HL-60 (cell line): ENCODE measurements around the gene VMAC.

ENCODE experiments used
- CTCF ChIP-seq: IDR thresholded peaks from one replicate; pipeline ENCODE4 v1.5.1; 2011; ENCODE audit warnings: low read length, control low read depth, inconsistent platforms; ENCODE audit not compliant: insufficient read depth
- REST ChIP-seq: IDR thresholded peaks from 2 replicates; pipeline ENCODE4 v1.6.1; 2012; ENCODE audit warnings: low read depth; ENCODE audit not compliant: insufficient replicate concordance

GRCh38 chr19:5957170-5957569 lies 52.5 kb downstream of the VMAC start:
- TF ChIP-seq CTCF (no peak), REST (no peak)
